Astrocyte (in vitro differentiated cells and primary cell): Measurements from ENCODE around the gene CGREF1. TPM values are rescaled to one million over a fixed set of nuclear protein-coding genes. Genes with fewer than 3 reads are reported as not detected.
A peak's percentile ranks its signal among the peaks of the same experiment; 100 is the strongest.

Experiments used
- DNase-seq: peaks from one replicate; pipeline ENCODE4 v3.0.0-alpha.2; 2010; ENCODE audit warnings: low read depth
- FAIRE-seq: peaks from 2 replicates; lab custom pipeline; 2011; peaks lifted over from hg19 to GRCh38; lab: Jason Lieb, UNC
- H2AFZ ChIP-seq: 2 replicates; pipeline ENCODE4 v1.6.0; 2012; ENCODE audit warnings: low read depth, low read length, inconsistent platforms
- H3K27ac ChIP-seq: 2 replicates; pipeline ENCODE4 v1.5.1; 2011; ENCODE audit warnings: low read depth, low read length, inconsistent platforms
- H3K27me3 ChIP-seq: 2 replicates; pipeline ENCODE4 v1.6.0; 2011; ENCODE audit warnings: low read length, inconsistent platforms; ENCODE audit not compliant: insufficient read depth
- H3K36me3 ChIP-seq: 2 replicates; pipeline ENCODE4 v1.5.1; 2011; ENCODE audit warnings: low read length, inconsistent platforms; ENCODE audit not compliant: insufficient read depth
- H3K4me1 ChIP-seq: 2 replicates; pipeline ENCODE4 v1.5.1; 2011; ENCODE audit warnings: low read length, inconsistent platforms; ENCODE audit not compliant: insufficient read depth
- H3K4me2 ChIP-seq: 2 replicates; pipeline ENCODE4 v1.6.0; 2012; ENCODE audit warnings: low read length, inconsistent platforms
- H3K4me3 ChIP-seq: 2 replicates; pipeline ENCODE4 v1.5.1; 2011; ENCODE audit warnings: low read depth, mild to moderate bottlenecking, low read length, inconsistent platforms; ENCODE audit not compliant: insufficient read depth
- H3K79me2 ChIP-seq: 2 replicates; pipeline ENCODE4 v1.6.0; 2012; ENCODE audit warnings: mild to moderate bottlenecking, low read length, inconsistent platforms; ENCODE audit not compliant: insufficient read depth
- H3K9ac ChIP-seq: 2 replicates; pipeline ENCODE4 v1.6.0; 2012; ENCODE audit warnings: mild to moderate bottlenecking, low read length, inconsistent platforms
- H3K9me3 ChIP-seq: 2 replicates; pipeline ENCODE4 v1.5.1; 2012; ENCODE audit warnings: low read depth, mild to moderate bottlenecking, low read length, inconsistent platforms; ENCODE audit not compliant: insufficient read depth
- H4K20me1 ChIP-seq: 2 replicates; pipeline ENCODE4 v1.6.0; 2012; ENCODE audit warnings: low read length, inconsistent platforms; ENCODE audit not compliant: insufficient read depth
- H3K27ac Mint-ChIP-seq: one replicate; pipeline ENCODE4 v1.8.0; 2021; ENCODE audit warnings: mild to moderate bottlenecking, mixed read lengths; ENCODE audit not compliant: unreplicated experiment
- H3K27me3 Mint-ChIP-seq: one replicate; pipeline ENCODE4 v1.8.0; 2021; ENCODE audit warnings: low read depth, mixed read lengths; ENCODE audit not compliant: unreplicated experiment
- H3K36me3 Mint-ChIP-seq: one replicate; pipeline ENCODE4 v1.8.0; 2021; ENCODE audit warnings: low read depth, mixed read lengths; ENCODE audit not compliant: unreplicated experiment
- H3K4me1 Mint-ChIP-seq: one replicate; pipeline ENCODE4 v1.8.0; 2021; ENCODE audit warnings: low read depth, mixed read lengths; ENCODE audit not compliant: unreplicated experiment
- H3K4me3 Mint-ChIP-seq: one replicate; pipeline ENCODE4 v1.8.0; 2021; ENCODE audit warnings: mild to moderate bottlenecking, moderate library complexity, mixed read lengths; ENCODE audit not compliant: unreplicated experiment
- H3K9me3 Mint-ChIP-seq: one replicate; pipeline ENCODE4 v1.8.0; 2021; ENCODE audit warnings: mild to moderate bottlenecking, mixed read lengths; ENCODE audit not compliant: unreplicated experiment
- CTCF ChIP-seq: IDR thresholded peaks from 2 replicates; pipeline ENCODE4 v1.5.1; 2011; ENCODE audit warnings: low read depth, mild to moderate bottlenecking, inconsistent platforms, low read length, moderate library complexity; ENCODE audit not compliant: insufficient read depth
- EZH2 ChIP-seq: IDR thresholded peaks from 2 replicates; pipeline ENCODE4 v1.6.1; 2012; ENCODE audit warnings: mild to moderate bottlenecking, low read length, inconsistent platforms; ENCODE audit not compliant: insufficient read depth
- total RNA-seq: library from RNA; stranded (reverse); gene quantifications from 2 replicates; pipeline ENCODE4 v1.2.1, GENCODE V29; 2021

CGREF1 gene
- total RNA-seq, 1 donor from 2014 or later, result 1.8 TPM

GRCh38 chr2:27087823-27088410, 31.0 kb downstream of the CGREF1 start:
- TF ChIP-seq EZH2 (no peak), CTCF (no peak)
- no peak overlapping the region for H3K4me3 Mint-ChIP-seq

DNA sequence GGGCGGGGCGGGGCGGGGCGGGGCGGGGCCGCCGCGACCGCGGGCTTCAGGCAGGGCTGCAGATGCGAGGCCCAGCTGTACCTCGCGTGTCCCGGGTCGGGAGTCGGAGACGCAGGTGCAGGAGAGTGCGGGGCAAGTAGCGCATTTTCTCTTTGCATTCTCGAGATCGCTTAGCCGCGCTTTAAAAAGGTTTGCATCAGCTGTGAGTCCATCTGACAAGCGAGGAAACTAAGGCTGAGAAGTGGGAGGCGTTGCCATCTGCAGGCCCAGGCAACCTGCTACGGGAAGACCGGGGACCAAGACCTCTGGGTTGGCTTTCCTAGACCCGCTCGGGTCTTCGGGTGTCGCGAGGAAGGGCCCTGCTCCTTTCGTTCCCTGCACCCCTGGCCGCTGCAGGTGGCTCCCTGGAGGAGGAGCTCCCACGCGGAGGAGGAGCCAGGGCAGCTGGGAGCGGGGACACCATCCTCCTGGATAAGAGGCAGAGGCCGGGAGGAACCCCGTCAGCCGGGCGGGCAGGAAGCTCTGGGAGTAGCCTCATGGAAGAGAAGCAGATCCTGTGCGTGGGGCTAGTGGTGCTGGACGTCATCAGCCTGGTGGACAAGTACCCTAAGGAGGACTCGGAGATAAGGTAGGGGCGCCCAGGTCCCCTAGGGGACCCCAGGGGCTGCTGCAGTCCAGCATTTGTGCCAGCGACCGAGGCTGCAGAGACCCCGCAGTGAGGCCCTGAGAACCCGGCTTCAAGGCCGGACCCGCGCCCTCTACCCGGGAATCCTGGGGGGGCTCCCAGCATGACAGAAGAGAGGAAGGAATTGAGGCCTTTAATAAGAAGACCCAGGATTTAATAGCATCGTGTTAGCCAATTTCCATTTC, 32.0 kb downstream of the CGREF1 start, which contains the start of gene KHK:
Gene KHK, plus strand, starts transcription at position 49 of the 870 bp plus-strand sequence. Its CDS starts 488 bp downstream, at position 537.
- DNase-seq (no peak), FAIRE-seq (no peak)
- H3K27me3 ChIP-seq, result no peaks in the 10 kb centered on the region
- H3K9ac ChIP-seq, result peak within 1 kb of the TSS; percentile 80
- H4K20me1 ChIP-seq, result peaks cover 5% of the 10 kb centered on the region
- TF ChIP-seq EZH2 (no peak), CTCF (no peak)
- H3K4me1 Mint-ChIP-seq, result peaks cover 2% of the 10 kb centered on the region
- H3K36me3 Mint-ChIP-seq, result no peaks in the 10 kb centered on the region
- no peaks in the 10 kb centered on the region for H3K9me3 Mint-ChIP-seq
- peak within 1 kb of the TSS; percentile 12 for H3K27ac Mint-ChIP-seq
- no peaks in the 10 kb centered on the region for H3K79me2 ChIP-seq
- H3K9me3 ChIP-seq, result no peaks in the 10 kb centered on the region
- H2AFZ ChIP-seq, result peak within 1 kb of the TSS; percentile 90
- H3K27me3 Mint-ChIP-seq, result peaks cover 18% of the 10 kb centered on the region
- H3K27ac ChIP-seq, result peak within 1 kb of the TSS; percentile 51
- peaks cover 19% of the 10 kb centered on the region for H3K4me1 ChIP-seq
- H3K4me3 Mint-ChIP-seq, result peak within 1 kb of the TSS; percentile 81
- peaks cover 2% of the 10 kb centered on the region for H3K36me3 ChIP-seq
- peak within 1 kb of the TSS; percentile 64 for H3K4me3 ChIP-seq
- H3K4me2 ChIP-seq, result peak within 1 kb of the TSS; percentile 95

More at GRCh38 chr2:27087823-27088410, 31.0 kb downstream of the CGREF1 start:
- Mint-ChIP-seq H3K4me1 (peaks cover 2% of the 10 kb centered on the region), H3K27me3 (peaks cover 21% of the 10 kb centered on the region), H3K9me3 (no peaks in the 10 kb centered on the region), H3K36me3 (no peaks in the 10 kb centered on the region), H3K27ac (no peak overlapping the region)
- Histone ChIP-seq H3K9ac (no peak overlapping the region), H3K4me2 (no peak overlapping the region), H3K27ac (no peak overlapping the region), H3K4me3 (no peak overlapping the region), H4K20me1 (peaks cover 3% of the 10 kb centered on the region), H3K36me3 (peaks cover 2% of the 10 kb centered on the region), H3K4me1 (peaks cover 19% of the 10 kb centered on the region), H3K27me3 (no peaks in the 10 kb centered on the region), H2AFZ (no peak overlapping the region), H3K9me3 (no peaks in the 10 kb centered on the region), H3K79me2 (no peaks in the 10 kb centered on the region)
- DNase-seq (no peak), FAIRE-seq (no peak)
